HG03039 (cell line): ENCODE results near the gene NBPF14.
"Not testable (repeated sequence)": the region's sequence is repeated elsewhere in the genome, so short reads cannot be mapped to it uniquely, and the experiment has no call there.

Experiments
- ATAC-seq: cut with Tn5 transposase; IDR thresholded peaks from one replicate; pipeline ENCODE4 v1.9.1; 2021; ENCODE audit warnings: mild to moderate bottlenecking, moderate library complexity; ENCODE audit not compliant: unreplicated experiment

The NBPF14 gene

GRCh38 chr1:148595911-148596310 lies at the start of gene NBPF14:
TSS of gene NBPF14 (minus strand) at chr1:148596011. CDS start at chr1:148595717, 294 bp downstream.
- not testable (repeated sequence) for ATAC-seq

- not testable (repeated sequence) for ATAC-seq
Observed at GRCh38 chr1:148625451-148625850, 29.6 kb upstream of the NBPF14 start.

DNA sequence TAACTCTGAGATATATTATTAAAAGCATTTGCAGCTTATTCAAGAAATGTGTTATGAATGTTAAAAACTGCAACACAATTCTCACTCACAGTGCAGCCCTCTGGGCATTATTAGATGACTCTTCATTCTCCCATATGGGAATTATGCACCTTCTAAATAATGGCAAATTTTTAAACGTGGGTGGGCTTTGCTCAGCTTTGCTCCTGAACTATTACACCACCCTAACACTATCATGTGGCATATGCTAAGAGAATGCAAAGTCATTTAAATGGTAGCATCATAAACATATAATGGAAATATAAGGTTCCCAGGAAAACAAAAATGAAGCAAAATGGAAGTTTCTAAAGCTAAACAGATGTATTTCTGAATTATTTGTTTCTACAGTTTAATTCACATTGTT lies 22.4 kb upstream of the NBPF14 start:
- not testable (repeated sequence) for ATAC-seq

DNA sequence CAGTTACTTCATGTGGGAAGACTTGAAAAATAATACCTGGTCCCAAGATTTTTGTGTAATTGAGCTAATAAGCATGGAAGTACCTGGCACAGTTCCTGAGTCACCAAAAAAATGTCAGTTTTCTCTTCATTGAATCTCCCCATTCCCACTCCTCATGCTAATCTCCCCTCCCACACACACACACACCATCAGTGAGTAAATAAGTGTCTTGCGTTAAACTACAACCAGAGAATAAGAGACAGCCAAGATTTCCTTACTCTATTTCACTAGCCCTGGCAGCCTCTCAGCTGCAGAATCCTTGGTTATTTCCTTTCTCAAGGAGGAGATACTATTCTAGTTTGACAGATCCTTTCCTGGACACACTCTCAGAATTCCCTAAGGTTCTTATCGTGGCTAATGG lies 9.5 kb upstream of the NBPF14 start:
- not testable (repeated sequence) for ATAC-seq

DNA sequence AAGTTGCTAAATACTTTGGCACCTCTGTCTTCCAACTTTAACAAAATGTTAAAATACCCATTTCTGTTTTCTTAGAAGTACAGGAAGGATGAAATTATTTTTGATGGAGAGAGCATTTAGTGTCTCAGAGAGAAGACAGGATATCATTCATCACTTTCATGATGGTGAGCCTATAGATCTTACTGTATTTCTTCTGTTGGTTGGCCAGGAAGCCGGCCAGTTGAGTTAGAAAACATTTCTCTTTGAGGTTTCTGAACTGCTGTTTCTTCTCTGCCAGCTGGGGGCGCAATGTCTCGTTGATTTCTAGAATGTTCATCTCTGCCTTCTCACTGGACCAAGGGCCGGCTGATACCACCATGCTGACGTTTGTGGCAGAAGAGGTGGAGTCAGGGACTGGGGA lies 451 bp downstream of the NBPF14 start:
- ATAC-seq = not testable (repeated sequence)

DNA sequence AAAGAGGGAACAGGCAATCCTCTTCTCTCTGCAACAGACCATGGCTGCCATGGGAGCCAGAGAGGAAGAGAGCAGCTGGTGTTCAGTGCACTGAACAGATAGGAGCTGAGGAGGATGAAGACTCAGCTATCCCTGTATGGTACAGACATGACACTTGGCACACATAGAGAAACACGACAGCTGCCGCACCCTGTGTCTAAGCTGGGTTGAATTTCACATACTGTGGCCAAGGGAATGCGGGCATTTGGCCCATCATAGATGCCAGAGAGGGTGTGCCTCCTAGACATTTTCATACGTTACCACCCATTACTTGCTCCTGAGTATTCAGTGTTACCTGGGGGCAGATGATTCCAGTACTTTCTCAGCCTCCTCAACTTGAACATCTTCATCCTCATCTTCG lies 4.7 kb downstream of the NBPF14 start:
- not testable (repeated sequence) for ATAC-seq

DNA sequence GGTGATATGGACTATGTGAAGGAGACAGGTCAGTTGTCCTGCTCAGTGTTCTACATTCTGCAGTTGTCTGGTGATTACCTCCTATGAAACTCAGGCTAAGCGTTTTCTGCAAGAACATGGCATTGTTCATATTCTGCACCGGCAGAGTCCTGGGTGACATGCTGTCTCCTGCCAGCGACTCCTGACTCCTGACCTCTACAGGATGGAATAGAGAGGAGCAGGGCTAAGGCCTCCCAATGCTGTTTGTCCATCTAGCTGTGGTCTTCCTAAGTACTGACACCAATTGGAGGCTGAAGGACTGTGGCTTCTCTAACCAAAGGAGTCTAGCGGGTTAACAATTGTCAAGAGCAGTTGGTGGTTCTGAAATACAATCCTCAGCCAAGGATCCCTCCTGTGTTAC lies 63.7 kb downstream of the NBPF14 start:
- not testable (repeated sequence) for ATAC-seq

GRCh38 chr1:148529101-148529567 lies 66.7 kb downstream of the NBPF14 start:
- not testable (repeated sequence) for ATAC-seq

DNA sequence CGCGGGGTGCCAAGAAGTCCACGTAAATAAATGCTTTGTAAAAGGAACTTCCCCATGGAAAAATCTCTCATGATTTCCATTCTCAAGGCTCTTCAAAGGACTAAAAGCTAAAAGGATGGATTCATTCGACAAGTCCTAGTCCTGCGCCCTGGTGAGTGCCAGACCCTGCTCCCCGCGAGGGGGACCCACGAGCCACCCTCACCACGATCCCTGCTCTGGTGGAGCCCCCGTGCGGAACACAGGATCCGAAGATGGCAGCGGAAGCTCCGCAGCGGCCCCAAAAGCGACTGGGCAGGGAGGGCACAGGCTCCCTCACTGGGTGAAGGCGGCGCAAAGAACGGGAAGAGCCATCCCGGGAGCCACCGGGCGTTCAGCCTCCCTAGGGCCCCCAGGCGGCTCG lies 67.2 kb downstream of the NBPF14 start:
- ATAC-seq = not testable (repeated sequence)

DNA sequence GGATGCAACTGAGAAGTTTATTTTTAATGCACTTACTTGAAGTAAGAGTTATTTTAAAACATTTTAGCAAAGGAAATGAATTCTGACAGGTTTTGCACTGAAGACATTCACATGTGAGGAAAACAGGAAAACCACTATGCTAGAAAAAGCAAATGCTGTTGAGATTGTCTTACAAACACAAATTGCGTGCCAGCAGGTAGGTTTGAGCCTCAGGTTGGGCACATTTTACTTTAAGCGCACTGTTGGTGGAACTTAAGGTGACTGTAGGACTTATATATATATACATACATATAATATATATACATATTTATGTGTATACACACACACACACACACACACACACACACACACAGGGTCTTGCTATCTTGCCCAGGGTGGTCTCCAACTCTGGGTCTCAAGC lies 69.2 kb downstream of the NBPF14 start:
- not testable (repeated sequence) for ATAC-seq

- peak; percentile 7 for ATAC-seq
Observed at GRCh38 chr1:148523205-148524144, 72.3 kb downstream of the NBPF14 start.

GRCh38 chr1:148522561-148523204 lies 73.1 kb downstream of the NBPF14 start:
- peak; percentile 73 for ATAC-seq

DNA sequence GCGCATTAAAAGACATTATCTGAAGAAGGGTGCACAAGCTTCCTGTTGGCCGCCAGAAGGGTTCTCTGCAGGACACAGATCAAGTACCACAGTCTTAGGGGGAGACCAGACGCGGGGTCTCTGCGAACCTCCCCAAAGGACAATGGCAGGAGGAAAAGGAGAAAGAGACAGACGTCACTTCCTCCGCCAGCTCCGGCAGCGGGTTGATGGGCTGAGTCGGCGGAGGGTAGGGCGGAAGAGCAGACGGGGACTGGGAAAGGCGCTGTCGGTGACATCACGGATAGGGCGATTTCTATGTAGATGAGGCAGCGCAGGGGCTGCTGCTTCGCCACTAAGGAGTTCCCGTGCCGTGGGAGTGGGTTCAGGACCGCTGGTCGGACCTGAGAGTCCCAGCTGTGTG lies 73.7 kb downstream of the NBPF14 start:
- ATAC-seq = peak; percentile 52

GRCh38 chr1:148514310-148514709 lies 81.5 kb downstream of the NBPF14 start:
- ATAC-seq = not testable (repeated sequence)

DNA sequence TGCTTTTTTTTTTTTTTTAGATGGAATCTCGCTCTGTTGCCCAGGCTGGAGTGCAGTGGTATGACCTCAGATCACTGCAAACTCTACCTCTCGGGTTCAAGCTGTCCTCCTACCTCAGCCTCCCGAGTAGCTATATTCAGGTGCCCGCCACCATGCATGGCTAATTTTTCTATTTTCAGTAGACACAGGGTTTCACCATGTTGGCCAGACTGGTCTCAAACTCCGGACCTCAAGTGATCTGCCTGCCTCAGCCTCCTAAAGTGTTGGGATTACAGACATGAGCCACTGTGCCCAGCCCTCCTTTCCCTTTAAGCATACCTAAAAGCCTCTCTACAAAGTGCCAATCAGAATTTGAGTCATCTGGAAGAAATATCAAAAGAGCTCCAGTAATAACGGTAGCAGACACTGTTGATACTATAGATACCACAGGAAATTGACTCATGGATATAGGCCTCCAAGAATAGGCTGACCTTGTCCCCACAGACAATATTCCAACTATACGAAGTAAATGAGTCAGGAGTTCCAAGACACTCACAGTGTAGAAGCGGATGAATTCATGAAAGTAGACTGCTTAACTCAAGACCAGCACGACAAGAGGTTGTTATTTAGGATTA lies 83.1 kb downstream of the NBPF14 start:
- not testable (repeated sequence) for ATAC-seq

DNA sequence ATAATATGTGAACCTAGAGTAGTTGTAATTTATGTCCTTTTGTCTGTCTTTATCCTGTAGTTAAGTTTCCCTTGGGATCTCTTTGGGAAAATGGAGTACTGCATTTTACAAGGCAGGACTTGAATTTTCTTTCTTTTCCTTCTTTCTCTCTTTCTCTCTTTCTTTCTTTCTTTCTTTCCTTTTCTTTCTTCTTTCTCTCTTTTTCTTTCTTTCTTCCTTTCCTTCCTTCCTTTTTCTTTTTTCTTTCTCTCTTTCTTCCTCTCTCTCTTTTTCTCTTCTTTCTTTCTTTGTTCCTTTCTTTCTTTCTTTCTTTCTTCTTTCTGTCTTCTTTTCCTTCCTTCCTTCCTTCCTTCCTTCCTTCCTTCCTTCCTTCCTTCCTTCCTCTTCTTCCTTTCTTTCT lies 101.9 kb downstream of the NBPF14 start:
- ATAC-seq = not testable (repeated sequence)

DNA sequence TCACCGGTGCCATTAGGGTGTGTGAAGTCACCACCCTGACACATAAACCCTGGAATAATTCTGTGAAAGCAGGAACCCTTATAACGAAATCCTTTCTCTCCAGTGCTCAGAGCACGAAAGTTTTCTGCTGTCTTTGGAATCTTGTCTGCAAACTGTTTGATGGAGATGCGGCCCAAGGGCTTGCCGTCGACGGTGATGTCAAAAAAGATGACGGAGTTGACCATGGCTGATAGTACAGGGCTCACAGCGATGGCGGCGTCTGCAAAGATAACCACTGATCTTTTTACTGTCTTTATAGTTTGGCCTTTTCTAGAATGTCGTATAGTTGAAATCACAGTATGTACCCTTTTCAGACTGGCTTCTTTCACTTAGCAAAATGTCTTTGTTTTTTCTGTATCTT lies 112.8 kb downstream of the NBPF14 start, which contains the start of gene PPIAL4G:
PPIAL4G (minus strand) TSS at position 274 of the 400 bp plus-strand sequence; CDS start at position 224, 50 bp downstream.
- ATAC-seq = not testable (repeated sequence)
